ENCODE results near the gene UBE2O.

UBE2O gene

GRCh38 chr17:76438906-76439305, 14.0 kb downstream of the UBE2O start:
- no peak for DNase-seq (ENCODE audit: low read depth)

- no peak for DNase-seq (ENCODE audit: low read depth)
These were observed 15.2 kb downstream of the UBE2O start for GRCh38 chr17:76437467-76438402.

- no peak for DNase-seq (ENCODE audit: low read depth)
These were observed 17.2 kb downstream of the UBE2O start for GRCh38 chr17:76435751-76436150.

- no peak for DNase-seq (ENCODE audit: low read depth)
These were observed 18.1 kb downstream of the UBE2O start for GRCh38 chr17:76434870-76435269.

- no peak for DNase-seq (ENCODE audit: low read depth)
These were observed 19.3 kb downstream of the UBE2O start for GRCh38 chr17:76433693-76434092.

GRCh38 chr17:76432712-76433336, 20.1 kb downstream of the UBE2O start:
- DNase-seq (ENCODE audit: low read depth), result no peak

GRCh38 chr17:76432004-76432403, 20.9 kb downstream of the UBE2O start:
- DNase-seq (ENCODE audit: low read depth), result no peak

GRCh38 chr17:76431509-76431908, 21.4 kb downstream of the UBE2O start:
- no peak for DNase-seq (ENCODE audit: low read depth)

GRCh38 chr17:76428511-76428910, 24.4 kb downstream of the UBE2O start:
- DNase-seq (ENCODE audit: low read depth), result no peak

GRCh38 chr17:76427501-76428231, 25.3 kb downstream of the UBE2O start:
- no peak for DNase-seq (ENCODE audit: low read depth)

- no peak for DNase-seq (ENCODE audit: low read depth)
These were observed 26.1 kb downstream of the UBE2O start for GRCh38 chr17:76426853-76427252.

- no peak for DNase-seq (ENCODE audit: low read depth)
These were observed 30.1 kb downstream of the UBE2O start for GRCh38 chr17:76422860-76423259.

- no peak for DNase-seq (ENCODE audit: low read depth)
These were observed 30.5 kb downstream of the UBE2O start for GRCh38 chr17:76422406-76422805.

GRCh38 chr17:76421044-76421407, 31.9 kb downstream of the UBE2O start:
- no peak for DNase-seq (ENCODE audit: low read depth)

GRCh38 chr17:76420356-76421043, 32.5 kb downstream of the UBE2O start:
- no peak for DNase-seq (ENCODE audit: low read depth)

GRCh38 chr17:76419576-76420260, 33.2 kb downstream of the UBE2O start:
- DNase-seq (ENCODE audit: low read depth), result no peak

GRCh38 chr17:76417499-76418143, 35.3 kb downstream of the UBE2O start:
- no peak for DNase-seq (ENCODE audit: low read depth)

- DNase-seq (ENCODE audit: low read depth), result no peak
These were observed 36.1 kb downstream of the UBE2O start for GRCh38 chr17:76416899-76417298.

GRCh38 chr17:76416457-76416856, 36.5 kb downstream of the UBE2O start:
- no peak for DNase-seq (ENCODE audit: low read depth)

GRCh38 chr17:76415786-76416185, 37.2 kb downstream of the UBE2O start:
- DNase-seq (ENCODE audit: low read depth), result no peak

Measured in activated gamma-delta T cell treated with anti-CD3 and anti-CD28 coated beads, Interleukin-2, amount 50 U/mL, for 16 hours (primary cell).